Activated CD8-positive, alpha-beta T cell treated with anti-CD3 and anti-CD28 coated beads for 36 hours (primary cell): ENCODE data around the gene AKAP10. TPM values are rescaled to one million over a fixed set of nuclear protein-coding genes. Genes with fewer than 3 reads are reported as not detected.

ENCODE experiments used
- ATAC-seq: fragments of 200-7000 bp; cut with Tn5 transposase; one replicate; pipeline ENCODE4 v1.10.0; 2021; ENCODE audit warnings: mild to moderate bottlenecking, moderate library complexity
- CTCF ChIA-PET: fragments of 350-600 bp; sonication (Branson Sonifier 250); formaldehyde crosslinking; loops from one replicate; lab custom pipeline; 2021; ENCODE audit warnings: antibody characterized with exemption; lab: Charles Lee
- POLR2A ChIA-PET: fragments of 350-600 bp; sonication (Branson Sonifier 250); formaldehyde crosslinking; loops from one replicate; lab custom pipeline; 2021; ENCODE audit warnings: antibody characterized with exemption; lab: Charles Lee
- DNase-seq: peaks from one replicate; pipeline ENCODE4 v3.0.0-alpha.2; 2020
- H3K27ac Mint-ChIP-seq: one replicate; pipeline ENCODE4 v1.8.0; 2021; ENCODE audit warnings: mild to moderate bottlenecking, mixed read lengths
- H3K27me3 Mint-ChIP-seq: one replicate; pipeline ENCODE4 v1.8.0; 2021; ENCODE audit warnings: mixed read lengths
- H3K36me3 Mint-ChIP-seq: one replicate; pipeline ENCODE4 v1.8.0; 2021; ENCODE audit warnings: low read depth, mixed read lengths
- H3K4me1 Mint-ChIP-seq: one replicate; pipeline ENCODE4 v1.8.0; 2021; ENCODE audit warnings: low read depth, mixed read lengths
- H3K4me3 Mint-ChIP-seq: one replicate; pipeline ENCODE4 v1.8.0; 2021; ENCODE audit warnings: mild to moderate bottlenecking, moderate library complexity, mixed read lengths
- H3K9me3 Mint-ChIP-seq: one replicate; pipeline ENCODE4 v1.8.0; 2021; ENCODE audit warnings: mixed read lengths
- CTCF ChIP-seq: fragments of 200-600 bp; IDR thresholded peaks from one replicate; pipeline ENCODE4 v1.8.0; 2022; ENCODE audit warnings: antibody characterized with exemption, mild to moderate bottlenecking
- intact Hi-C: fragments of 100-400 bp; cut with micrococcal nuclease; formaldehyde crosslinking; loops from one replicate; pipeline ENCODE4 v1.10.0; 2022
- total RNA-seq, 2 experiments: library from RNA; stranded (reverse); gene quantifications; one replicate each; pipeline ENCODE4 v1.2.3, GENCODE V29; 2021

AKAP10 gene
- total RNA-seq, 2 experiments from 2014 or later, result 38.6 to 39.2 TPM

GRCh38 chr17:20010936-20011335 lies 33.3 kb upstream of the AKAP10 start:
- DNase-seq (no peak), ATAC-seq (no peak)
- intact Hi-C loops, result no loop called here
- no peaks in the 10 kb centered on the region for H3K9me3 Mint-ChIP-seq
- H3K36me3 Mint-ChIP-seq, result no peaks in the 10 kb centered on the region
- H3K4me3 Mint-ChIP-seq, result peak overlapping the region; percentile 72
- TF ChIP-seq CTCF, result no peak
- POLR2A ChIA-PET, result no interaction called here
- H3K27ac Mint-ChIP-seq, result no peak overlapping the region
- CTCF ChIA-PET, result interaction anchor here (1.1 to 5.6 kb wide), 8 partner anchors 10 to 128 kb away, joined by 3 to 49 read pairs (median 6); no protein-coding TSS in a partner anchor
- H3K4me1 Mint-ChIP-seq, result peaks cover 7% of the 10 kb centered on the region
- H3K27me3 Mint-ChIP-seq, result peaks cover 48% of the 10 kb centered on the region

- Mint-ChIP-seq H3K36me3 (no peaks in the 10 kb centered on the region), H3K9me3 (no peaks in the 10 kb centered on the region), H3K27ac (no peak overlapping the region), H3K4me1 (peaks cover 7% of the 10 kb centered on the region), H3K27me3 (peaks cover 48% of the 10 kb centered on the region), H3K4me3 (peak overlapping the region; percentile 72)
- DNase-seq (no peak), ATAC-seq (no peak)
- no peak for TF ChIP-seq CTCF
- intact Hi-C loops, result no loop called here
- ChIA-PET POLR2A (interaction anchor here (1.9 kb wide), 1 partner anchor 32 kb away, joined by 6 read pairs; the partner anchor contains the start of gene AKAP10), CTCF (interaction anchor here (0.6 to 5.6 kb wide), 11 partner anchors 10 to 750 kb away, joined by 3 to 49 read pairs (median 5); no protein-coding TSS in a partner anchor)
Measured at GRCh38 chr17:20010099-20010863, 32.7 kb upstream of the AKAP10 start.

GRCh38 chr17:20009302-20010098 lies 31.9 kb upstream of the AKAP10 start, which contains the start of gene SPECC1:
TSS of gene SPECC1 (plus strand) at chr17:20009359. CDS start at chr17:20096652, 87,293 bp downstream.
- peak; percentile 97 for TF ChIP-seq CTCF
- DNase-seq (peak; percentile 86), ATAC-seq (peak; percentile 97)
- Mint-ChIP-seq H3K27ac (no peak within 1 kb of the TSS), H3K9me3 (no peaks in the 10 kb centered on the region), H3K27me3 (peaks cover 51% of the 10 kb centered on the region), H3K4me1 (peaks cover 7% of the 10 kb centered on the region), H3K36me3 (no peaks in the 10 kb centered on the region), H3K4me3 (peak within 1 kb of the TSS; percentile 82)
- intact Hi-C loops, result no loop called here
- ChIA-PET POLR2A (interaction anchor here (1.9 kb wide), 1 partner anchor 32 kb away, joined by 6 read pairs; the partner anchor contains the start of gene AKAP10), CTCF (interaction anchor here (0.6 to 5.6 kb wide), 32 partner anchors 9 to 750 kb away, joined by 3 to 49 read pairs (median 4); partner anchors contain the start of gene ULK2)

- no peaks in the 10 kb centered on the region for H3K36me3 Mint-ChIP-seq
- intact Hi-C loops, result no loop called here
- peak overlapping the region; percentile 82 for H3K4me3 Mint-ChIP-seq
- ChIA-PET POLR2A (interaction anchor here (1.9 kb wide), 1 partner anchor 31 kb away, joined by 6 read pairs; the partner anchor contains the start of gene AKAP10), CTCF (interaction anchor here (0.6 to 5.6 kb wide), 28 partner anchors 8 to 307 kb away, joined by 3 to 49 read pairs (median 3); partner anchors contain the start of gene ULK2)
- peaks cover 7% of the 10 kb centered on the region for H3K4me1 Mint-ChIP-seq
- DNase-seq (no peak), ATAC-seq (no peak)
- no peaks in the 10 kb centered on the region for H3K9me3 Mint-ChIP-seq
- H3K27me3 Mint-ChIP-seq, result peaks cover 48% of the 10 kb centered on the region
- H3K27ac Mint-ChIP-seq, result no peak overlapping the region
- TF ChIP-seq CTCF, result no peak
Measured at GRCh38 chr17:20009052-20009301, 31.3 kb upstream of the AKAP10 start.
